GF-D8 (cell line): Measurements from ENCODE around the gene MAP3K14.

Experiments used
- DNase-seq: peaks from one replicate; lab custom pipeline; 2025; lab: John Stamatoyannopoulos, UW

Gene MAP3K14

DNA sequence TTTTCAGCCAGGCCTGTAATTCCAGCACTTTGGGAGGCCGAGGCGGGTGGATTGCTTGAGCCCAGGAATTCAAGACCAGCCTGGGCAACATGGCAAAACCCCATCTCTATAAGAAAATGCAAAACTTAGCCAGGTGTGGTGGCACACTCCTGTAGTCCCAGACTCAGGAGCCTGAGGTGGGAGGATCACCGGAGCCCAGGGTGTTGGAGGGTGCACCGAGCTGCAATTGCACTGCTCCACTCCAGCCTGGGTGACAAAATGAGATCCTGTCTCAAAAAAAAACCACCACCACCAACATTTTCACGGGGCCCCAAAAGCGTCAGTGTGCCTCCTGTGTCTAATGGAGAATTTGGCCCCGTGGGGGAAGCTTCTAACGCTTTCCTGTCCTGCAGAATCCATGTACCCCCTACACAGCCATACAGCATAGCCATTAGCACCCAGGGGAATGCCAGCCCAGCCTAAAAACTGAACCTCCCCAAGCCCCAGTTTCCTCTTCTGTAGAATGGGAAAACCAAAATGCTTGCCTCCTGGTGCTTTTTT, 22.2 kb upstream of the MAP3K14 start:
- no peak for DNase-seq

DNA sequence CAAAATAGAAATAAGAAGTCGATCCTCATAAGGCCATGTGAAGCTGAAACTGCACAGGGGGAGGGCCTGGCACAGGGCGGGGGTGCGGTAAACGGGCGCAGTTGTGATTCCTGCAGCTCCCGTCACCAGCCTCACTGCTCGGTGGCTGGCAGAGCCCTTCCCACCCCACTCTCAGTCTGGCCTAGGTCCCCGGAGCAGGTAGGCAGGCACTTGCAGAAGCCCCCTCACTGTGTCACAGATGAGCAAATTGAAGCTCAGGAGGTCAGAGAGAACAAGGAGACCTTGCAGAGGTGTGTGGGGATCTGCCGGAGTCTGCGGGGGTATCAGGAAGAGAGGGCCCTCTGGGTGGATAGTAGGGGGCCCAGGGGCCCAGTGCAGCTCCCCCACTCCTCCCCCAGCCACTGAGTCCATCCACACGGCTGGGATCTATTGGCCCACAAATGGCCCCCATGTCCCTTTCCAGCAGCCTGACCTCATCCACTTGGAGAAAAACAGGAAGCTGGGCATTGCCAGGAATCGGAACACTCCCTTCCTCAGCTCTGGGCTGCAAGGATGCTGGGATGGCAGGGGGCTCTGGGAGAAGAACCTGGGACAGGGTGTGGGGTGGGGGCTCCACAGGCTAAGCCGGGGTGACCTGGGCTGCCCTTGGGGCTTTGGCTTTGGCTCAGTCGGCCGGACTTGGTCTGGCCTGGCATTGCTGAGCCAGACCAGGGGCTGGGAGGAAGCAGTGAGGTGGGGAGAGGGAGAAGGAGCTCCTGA, 21.4 kb upstream of the MAP3K14 start:
- no peak for DNase-seq

DNA sequence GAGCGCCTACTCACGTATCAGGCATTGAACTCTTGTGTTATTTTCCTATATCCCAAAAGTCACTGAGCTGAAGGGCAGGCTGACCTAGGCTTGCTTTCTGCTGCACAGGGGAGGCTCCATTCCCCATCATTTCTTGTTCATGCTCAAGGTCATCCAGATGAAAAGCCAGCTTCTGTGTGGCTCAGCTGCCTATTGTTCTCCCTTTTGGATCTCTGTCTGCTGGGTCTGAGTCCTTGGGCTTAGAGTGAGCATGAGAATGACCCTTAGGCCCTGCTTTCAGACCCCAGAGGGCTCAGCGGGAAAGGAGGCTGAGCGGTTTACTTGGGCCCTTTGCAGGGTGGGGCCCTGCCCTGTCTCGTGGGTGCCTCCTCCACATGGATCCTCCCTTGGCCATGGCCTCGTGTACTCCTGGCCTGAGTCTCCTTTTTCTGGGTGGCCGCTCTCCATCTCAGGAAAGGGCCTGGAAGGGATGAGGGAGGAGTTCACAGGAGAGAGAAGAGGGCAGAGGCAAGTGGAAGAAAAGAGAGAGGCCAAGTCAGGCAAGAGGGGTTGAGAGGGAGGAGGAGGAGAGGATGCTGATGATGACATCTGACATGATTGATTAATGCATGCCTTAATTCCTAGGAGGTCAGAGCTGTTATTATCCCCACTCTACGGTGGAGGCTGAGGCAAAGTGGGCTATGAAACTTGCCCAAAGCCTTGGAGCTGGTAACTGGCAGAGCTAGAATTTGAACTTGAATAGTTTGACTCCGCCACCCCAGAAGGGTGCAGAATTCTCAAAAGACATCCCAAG, 19.8 kb upstream of the MAP3K14 start:
- DNase-seq = no peak

DNA sequence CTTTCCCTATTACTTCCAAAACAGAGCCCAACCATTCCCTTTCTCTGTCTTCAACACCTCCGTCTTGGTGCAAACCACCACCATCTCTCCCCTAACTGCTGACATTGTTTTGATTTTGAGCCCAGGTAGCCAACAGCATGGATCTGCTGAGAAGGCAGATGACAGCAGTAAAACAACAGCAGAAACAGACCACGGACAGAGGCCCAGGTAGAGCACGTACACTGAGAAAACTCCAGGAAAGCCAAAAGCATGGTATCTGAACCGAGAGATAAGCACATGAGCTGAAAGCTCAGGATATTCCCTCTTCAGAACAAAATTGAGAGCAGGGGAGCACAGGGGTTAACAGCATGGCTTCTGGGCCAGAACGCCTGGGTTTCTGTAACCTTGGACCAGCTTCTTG, 18.9 kb upstream of the MAP3K14 start:
- no peak for DNase-seq

DNA sequence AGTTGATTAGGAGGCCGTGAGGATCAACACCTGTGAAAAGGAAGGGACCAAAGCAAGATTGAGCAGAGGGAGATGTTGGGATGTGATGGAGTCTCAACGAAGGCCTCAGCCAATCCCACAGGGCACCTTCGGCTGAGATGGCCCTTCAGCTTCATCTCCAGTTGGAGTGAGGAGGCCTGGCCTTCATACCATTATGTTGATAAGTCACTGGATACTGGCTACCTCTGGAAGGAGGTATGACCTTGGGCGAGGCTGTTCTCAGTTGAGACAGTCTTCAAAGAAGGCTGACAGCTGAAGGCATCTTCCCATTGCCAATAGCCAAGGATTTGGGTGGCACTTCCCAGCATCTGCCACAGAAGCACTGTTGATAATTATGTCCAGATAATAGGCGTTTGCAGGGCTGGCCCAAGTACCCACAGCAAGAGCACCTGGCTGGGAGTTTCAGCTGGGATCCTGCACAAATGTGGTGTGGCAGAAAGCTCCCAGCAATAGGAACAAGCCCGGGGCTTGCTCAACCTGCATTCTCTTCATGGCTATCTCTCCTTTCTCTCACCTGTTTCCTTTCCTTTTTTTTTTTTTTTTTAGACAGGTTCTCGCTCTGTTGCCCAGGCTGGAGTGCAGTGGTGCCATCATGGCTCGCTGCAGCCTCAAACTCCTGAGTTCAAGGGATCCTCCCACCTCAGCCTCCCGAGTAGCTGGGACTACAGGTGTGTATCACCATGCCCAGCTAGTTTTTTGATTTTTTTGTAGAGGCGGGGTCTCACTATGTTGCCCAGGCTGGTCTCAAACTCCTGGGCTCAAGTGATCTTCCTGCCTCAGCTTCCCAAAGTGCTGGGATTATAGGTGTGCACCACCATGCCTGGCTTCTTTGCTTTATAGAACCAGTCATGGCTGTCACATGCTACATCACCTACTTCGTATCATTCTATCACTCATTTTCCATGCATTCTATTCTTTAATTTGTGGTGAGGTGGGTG, 18.2 kb upstream of the MAP3K14 start:
- DNase-seq = no peak

DNA sequence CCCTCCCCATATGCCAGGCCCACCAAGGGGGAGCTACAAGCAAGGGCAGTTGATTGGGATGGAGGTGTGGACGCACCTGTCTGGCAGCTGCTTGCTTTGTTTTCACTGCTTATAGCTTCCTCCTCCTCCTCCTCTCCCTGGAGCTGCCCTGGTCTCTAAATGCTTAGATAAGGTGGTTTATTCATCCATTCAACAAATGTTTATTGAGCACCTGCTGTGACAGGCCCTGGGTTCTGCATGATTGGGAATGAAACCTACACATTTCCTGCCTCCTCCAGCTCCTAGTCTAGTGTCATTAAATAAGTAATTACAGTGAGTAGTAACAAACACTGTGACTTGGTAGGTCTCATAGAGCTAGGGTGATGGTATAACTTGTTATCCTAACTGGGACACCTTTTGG, 17.4 kb upstream of the MAP3K14 start:
- no peak for DNase-seq

DNA sequence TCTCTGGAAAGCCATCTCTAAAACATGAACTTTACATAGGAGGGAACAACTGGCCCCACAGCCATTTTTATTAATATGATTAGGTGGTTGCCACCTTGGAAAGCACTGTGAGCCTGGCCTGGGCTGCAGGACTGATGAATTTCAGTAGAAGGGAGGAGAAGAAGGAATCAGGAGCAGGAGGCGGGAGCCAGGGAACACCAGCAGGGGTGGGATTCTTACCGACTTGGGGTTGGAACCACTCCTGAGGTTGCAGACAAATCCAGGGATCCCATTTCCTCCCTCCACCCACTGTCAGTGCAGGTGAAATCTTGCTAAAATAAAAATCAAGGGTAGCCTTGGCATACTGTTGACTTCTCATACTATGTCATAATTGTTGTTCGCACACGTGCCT, 16.9 kb upstream of the MAP3K14 start:
- no peak for DNase-seq

DNA sequence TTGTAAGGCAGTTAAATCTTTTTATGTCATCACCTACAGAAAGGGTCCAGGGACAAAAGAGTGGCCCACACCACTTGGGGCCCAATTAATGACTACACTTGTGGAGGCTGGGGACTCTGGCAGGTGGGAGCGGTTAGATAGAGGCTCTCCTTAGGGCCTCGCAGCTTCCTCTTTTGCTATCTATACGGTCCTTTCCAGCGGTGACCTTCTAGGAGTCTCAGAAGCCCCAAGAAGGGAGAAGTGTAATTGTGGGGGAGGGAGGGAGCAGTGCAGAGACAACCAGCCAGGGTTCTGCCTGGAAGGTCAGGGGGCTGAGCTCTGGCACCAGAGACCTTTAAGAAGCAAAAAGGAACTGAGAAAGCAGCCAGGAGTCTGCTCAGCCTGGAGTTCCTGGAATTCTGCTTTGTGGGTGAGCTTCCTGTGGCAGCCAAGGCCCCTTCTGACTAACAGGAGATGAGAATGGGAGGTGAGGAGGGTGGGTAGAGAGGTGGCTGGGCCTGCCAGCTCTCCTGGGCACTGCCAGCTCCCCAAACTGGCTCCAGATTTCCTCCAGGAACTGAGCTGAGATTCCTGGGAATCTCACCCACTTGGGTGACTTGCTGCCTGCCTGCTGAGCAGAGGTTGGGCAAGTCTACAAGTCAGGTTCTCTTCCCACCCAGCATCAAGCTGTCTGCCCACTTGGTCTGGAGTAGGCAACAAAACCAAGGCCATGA, 16.3 kb upstream of the MAP3K14 start:
- peak; percentile 86 for DNase-seq

DNA sequence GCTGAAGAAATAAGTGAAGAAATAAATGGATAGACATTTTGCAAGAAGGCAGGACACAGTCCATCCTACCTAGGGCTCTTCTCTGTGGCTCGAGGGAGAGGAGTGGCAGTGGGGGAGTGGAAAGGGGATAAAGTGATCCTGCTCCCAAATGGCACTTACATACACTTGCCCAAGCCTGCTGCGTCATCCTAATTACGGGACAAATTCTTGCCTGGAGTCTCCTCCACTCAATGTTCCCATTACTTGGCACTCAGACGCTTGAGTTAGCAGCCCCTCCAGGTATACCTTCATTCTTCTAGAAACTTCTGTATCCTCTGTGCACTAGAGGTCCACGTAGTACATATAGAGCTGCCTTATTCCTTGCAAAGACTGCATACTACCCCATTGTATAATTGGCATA, 15.7 kb upstream of the MAP3K14 start:
- DNase-seq = no peak

DNA sequence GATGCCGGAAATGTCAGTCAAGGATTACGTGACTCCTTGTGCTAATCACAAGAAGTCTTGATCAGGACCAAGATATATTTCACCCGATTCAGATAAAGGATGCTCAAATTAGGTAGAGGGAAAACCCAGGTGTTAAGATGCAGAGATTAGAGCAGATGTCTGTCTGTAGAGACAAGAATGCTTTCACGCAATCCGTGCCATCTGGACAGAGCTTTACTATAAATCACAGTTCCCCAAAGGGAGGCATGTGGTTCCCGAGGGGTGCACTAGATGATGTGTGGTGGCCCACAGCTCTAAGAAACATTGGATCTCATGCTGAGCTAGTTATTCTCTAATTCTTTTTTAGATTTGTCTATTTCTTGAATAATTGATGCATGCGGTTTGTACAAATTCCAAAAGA, 9.8 kb upstream of the MAP3K14 start:
- DNase-seq = no peak

DNA sequence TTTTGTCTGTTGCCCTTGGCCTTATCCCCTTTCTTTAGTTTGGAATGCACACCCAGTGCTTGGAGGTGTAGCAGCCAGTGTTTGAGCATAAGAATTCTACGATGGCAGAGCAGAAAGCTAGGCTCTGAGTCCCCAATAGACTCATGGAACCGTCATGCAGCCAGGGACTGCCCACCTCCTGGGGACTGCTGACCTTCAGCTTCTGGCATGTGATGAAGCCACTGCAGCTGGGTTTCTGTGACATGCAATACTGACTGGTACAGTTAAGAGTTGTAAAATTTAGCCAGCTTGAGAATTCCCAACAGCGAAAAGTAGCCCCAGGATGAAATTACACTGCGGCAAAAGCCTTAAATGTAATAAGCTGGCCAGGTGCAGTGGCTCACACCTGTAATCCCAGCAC, 9.0 kb upstream of the MAP3K14 start:
- DNase-seq = no peak

DNA sequence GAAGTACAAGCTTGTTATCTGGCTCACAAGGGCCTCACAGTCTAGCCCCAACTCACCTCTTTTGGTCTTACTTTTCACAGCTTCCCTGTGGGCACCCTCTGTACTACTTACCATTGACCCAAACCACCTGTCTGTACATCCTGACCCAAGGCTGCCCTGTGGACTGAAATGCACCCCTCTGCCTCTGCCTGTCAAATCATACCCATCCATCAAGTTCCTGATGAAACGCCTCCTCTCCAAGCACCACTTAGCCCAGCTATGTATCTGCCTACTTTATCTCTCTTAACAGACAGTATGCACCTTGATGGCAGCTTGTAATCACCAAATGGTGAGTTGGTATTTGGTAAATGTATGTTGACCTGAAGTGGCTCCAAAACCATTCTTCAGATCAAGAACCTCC, 7.5 kb upstream of the MAP3K14 start:
- no peak for DNase-seq

DNA sequence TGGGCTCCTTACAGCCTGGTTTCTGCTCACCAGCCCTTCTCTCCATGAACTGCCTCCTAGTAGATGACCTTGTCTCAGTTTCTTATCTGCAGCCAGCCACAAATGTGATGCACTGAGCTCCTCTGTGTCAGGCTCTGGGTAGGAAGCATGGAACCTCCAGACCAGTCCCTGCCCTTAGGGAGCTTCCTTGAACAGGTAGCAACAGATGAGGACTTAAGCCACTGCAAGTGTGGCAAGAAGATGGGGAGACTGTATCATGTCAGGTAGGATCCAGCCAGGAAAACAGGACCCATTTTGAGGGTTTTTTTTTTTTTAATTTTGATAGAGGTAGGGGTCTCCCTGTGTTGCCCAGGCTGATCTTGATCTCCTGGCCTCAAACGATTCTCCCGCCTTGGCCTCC, 5.3 kb upstream of the MAP3K14 start:
- no peak for DNase-seq

DNA sequence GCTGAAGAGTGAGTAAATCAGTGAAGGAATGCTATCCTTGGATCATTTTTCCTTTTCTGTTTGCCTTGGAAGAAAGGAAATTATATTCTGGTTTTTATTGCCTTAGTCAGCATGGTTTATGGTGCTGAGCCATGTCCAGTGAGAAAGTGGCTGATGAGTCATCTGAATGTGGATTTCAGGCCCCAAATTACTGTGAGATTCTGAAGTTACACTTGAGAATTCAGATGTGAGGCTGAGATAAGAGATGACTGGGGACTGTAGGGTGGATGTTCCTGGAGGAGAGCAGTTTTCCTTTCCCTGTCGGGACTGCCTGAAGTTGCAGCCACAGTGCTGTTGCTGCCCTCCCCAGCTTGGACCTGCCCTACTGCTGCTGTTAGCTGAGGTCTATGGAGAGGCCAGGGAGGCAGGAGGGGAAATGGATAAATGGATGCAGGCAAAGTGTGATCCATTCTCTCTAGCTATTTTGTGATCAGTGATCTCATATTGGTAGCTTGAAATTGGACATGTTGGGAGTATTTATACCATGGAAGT, 4.2 kb upstream of the MAP3K14 start:
- no peak for DNase-seq

DNA sequence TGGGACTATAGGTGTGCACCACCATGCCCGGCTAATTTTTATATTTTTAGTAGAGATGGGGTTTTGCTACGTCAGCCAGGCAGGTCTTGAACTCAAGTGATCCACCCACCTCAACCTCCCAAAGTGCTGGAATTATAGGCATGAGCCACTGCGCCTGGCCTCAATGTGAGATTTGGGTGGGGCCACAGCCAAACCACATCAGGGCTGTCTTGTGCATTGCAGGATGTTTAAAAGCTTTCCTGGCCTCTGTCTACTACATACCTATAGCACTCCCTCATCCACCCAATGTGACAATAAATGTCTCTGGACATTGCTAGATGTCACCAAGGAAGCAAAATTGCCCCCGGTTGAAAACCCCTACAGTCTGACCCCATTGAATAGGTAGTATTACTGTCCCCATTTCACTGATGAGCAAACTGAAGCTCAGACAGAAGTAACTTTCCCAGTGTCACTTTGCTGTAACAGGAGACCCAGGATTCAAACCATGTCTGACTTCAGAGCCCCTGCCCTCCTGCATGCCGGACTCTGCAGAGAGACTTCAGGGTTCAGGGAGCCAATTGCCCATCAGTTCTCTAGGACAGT, 3.6 kb upstream of the MAP3K14 start:
- no peak for DNase-seq

DNA sequence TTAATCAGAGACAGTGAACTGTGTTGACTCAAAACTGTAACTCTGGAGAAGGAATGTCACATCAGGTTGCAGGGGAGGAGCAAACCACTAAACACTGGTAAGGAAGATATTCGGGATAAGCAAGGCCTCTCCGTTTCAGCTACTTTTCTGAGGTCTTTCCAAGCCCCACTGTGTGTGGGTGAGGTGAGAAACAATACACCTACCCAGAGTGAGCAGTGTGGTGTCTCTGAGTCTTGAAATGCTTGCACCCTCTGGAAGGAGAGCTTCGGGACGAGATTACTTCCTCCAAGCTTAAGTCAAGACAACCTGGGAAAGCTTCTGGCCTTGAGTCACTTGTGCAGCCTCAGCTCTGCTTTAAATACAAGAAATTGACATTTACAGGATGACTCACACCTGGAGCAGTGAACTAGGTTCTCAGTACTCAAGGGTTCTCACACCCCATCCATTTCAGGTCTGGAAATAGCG, 2.5 kb upstream of the MAP3K14 start:
- no peak for DNase-seq

DNA sequence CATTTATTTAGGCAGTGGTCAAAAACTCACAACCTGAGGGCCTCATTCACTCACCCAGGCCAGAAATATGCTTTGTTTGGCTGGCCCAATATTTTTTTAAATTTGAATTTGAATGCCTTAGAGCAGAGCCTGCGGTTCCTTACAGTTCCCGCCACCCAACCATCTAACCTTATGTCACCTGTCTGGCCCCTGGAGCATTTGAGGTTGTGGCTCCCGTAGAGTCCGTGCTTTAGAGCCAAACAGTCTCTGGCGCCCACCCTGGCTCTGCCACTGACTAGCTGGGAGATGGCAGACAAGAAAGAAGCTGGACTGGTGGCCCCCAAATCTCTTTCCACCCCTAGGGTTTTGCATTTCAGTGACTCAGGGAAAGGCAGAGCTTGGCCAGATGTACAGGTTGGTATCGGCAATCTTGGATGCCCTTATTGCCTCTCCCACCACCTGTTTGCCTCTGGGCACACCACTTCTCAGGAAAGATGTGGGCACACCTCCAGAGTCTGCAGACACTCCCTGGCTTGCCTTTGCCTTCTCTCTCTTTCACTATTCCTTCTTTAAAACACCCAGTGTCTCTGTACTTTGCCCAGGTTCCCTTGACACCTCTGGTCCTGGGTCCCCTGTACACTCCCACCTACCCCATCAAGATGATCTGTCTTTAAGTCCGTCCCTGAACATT, 1.9 kb upstream of the MAP3K14 start:
- DNase-seq = no peak

DNA sequence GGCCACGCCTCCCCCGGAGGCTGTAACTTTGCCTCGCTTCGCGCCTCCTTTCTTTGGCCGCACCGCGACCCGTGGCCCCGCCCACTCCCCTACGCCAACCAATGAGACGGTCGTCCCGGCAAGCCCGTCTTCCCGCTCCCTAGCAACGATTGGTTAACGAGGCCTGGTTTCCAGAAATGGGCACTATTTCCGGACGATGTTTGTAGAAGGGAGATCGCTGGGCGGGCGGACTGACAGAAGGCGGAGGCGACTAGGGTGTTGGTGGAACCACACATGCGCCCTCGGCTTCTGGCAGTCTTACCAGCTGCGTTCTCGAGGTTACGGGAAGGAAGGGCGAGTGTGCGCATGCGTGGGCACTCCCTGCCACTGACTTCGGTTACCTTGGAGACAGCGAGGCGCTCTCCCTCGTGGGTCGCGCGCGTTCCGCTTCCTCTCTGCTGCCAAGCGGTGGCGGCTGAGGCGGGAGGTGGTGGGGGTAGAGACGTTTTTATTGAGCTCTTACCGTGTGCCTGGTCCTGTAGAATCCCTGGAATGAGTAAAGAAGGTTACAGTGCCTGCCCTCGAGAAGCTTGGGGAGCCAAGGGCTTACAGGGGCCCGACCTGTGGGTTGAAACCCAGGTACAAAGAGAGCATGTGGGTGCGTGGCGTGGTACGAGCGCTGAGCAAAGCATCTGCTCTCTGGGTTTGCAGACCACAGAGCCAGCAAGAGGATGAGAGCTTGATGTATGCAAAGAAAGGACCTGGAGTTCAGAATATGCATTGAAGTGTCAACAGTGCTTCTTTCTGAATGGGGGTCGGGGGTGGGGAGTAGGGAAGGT, 500 bp upstream of the MAP3K14 start:
- DNase-seq = peak; percentile 99
